HEK293T (cell line): ENCODE data around the gene PDPK1.
"Not testable (repeated sequence)": the region's sequence is repeated elsewhere in the genome, so short reads cannot be mapped to it uniquely, and the experiment has no call there.

Experiments used
- ARNT ChIP-seq: fragments of 450-650 bp; IDR thresholded peaks from 2 replicates; pipeline ENCODE4 v1.6.1; 2017; ENCODE audit warnings: mild to moderate bottlenecking
- BHLHE40 ChIP-seq: fragments of 450-650 bp; IDR thresholded peaks from 2 replicates; pipeline ENCODE4 v1.6.1; 2016; ENCODE audit warnings: mild to moderate bottlenecking, moderate library complexity, borderline replicate concordance
- CTBP1 ChIP-seq: fragments of 450-650 bp; IDR thresholded peaks from 2 replicates; pipeline ENCODE4 v1.6.1; 2016; ENCODE audit warnings: borderline replicate concordance
- ELF4 ChIP-seq: fragments of 450-650 bp; IDR thresholded peaks from 2 replicates; pipeline ENCODE4 v1.6.1; 2017; ENCODE audit warnings: antibody characterized with exemption
- FOXA1 ChIP-seq: fragments of 450-650 bp; IDR thresholded peaks from 2 replicates; pipeline ENCODE4 v1.6.1; 2016; ENCODE audit warnings: mild to moderate bottlenecking
- FOXK2 ChIP-seq: fragments of 450-650 bp; IDR thresholded peaks from 2 replicates; pipeline ENCODE4 v1.6.1; 2016; ENCODE audit warnings: mild to moderate bottlenecking
- FOXM1 ChIP-seq: fragments of 450-650 bp; IDR thresholded peaks from 2 replicates; pipeline ENCODE4 v1.6.1; 2017; ENCODE audit warnings: mild to moderate bottlenecking, borderline replicate concordance
- HDGF ChIP-seq: fragments of 450-650 bp; IDR thresholded peaks from 2 replicates; pipeline ENCODE4 v1.6.1; 2017; ENCODE audit warnings: antibody characterized with exemption, borderline replicate concordance
- L3MBTL2 ChIP-seq: fragments of 450-650 bp; conservative IDR thresholded peaks from 2 replicates; pipeline ENCODE4 v1.6.1; 2016; ENCODE audit warnings: mild to moderate bottlenecking
- SP1 ChIP-seq: fragments of 450-650 bp; IDR thresholded peaks from 2 replicates; pipeline ENCODE4 v1.6.1; 2017
- SUZ12 ChIP-seq: fragments of 450-650 bp; IDR thresholded peaks from 2 replicates; pipeline ENCODE4 v1.6.1; 2016; ENCODE audit warnings: mild to moderate bottlenecking
- ZNF384 ChIP-seq: fragments of 450-650 bp; IDR thresholded peaks from 2 replicates; pipeline ENCODE4 v1.6.1; 2016
- TF ChIP-seq, protein P1 (sequence below): fragments of 450-650 bp; IDR thresholded peaks from 2 replicates; pipeline ENCODE4 v1.6.1; 2016

DNA sequence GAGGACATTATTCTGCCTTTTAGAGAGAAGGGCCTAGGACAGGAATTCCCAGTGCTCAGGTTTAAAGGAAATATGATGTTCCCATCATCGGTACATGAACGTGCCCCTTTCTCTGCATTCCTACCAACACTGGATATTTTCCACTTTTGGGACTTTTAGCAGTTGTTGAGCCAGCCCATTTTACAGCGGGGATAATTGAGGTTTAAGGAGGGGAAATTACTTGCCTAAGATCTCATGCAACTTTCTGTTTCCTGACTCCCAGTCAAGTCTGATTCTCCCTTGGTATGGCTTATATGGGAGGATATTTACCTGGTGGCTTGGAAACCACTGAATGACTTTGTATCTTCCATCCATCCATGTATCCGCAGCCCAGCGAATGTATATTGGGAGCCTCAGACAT lies 3.5 kb upstream of the PDPK1 start:
- not testable (repeated sequence) for TF ChIP-seq ZNF384, L3MBTL2, HDGF, CTBP1, SP1, SUZ12, BHLHE40, FOXA1, ARNT, ELF4, FOXK2, FOXM1
- TF ChIP-seq, protein P1, sequence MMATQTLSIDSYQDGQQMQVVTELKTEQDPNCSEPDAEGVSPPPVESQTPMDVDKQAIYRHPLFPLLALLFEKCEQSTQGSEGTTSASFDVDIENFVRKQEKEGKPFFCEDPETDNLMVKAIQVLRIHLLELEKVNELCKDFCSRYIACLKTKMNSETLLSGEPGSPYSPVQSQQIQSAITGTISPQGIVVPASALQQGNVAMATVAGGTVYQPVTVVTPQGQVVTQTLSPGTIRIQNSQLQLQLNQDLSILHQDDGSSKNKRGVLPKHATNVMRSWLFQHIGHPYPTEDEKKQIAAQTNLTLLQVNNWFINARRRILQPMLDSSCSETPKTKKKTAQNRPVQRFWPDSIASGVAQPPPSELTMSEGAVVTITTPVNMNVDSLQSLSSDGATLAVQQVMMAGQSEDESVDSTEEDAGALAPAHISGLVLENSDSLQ: not testable (repeated sequence)
